ENCODE data around the gene THRB. TPM values are rescaled to one million over a fixed set of nuclear protein-coding genes. Genes with fewer than 3 reads are reported as not detected.

Gene THRB
- polyA plus RNA-seq, 1 of the 3 experiments (the other 2 are of a cell fraction) = 0.02 TPM

DNA sequence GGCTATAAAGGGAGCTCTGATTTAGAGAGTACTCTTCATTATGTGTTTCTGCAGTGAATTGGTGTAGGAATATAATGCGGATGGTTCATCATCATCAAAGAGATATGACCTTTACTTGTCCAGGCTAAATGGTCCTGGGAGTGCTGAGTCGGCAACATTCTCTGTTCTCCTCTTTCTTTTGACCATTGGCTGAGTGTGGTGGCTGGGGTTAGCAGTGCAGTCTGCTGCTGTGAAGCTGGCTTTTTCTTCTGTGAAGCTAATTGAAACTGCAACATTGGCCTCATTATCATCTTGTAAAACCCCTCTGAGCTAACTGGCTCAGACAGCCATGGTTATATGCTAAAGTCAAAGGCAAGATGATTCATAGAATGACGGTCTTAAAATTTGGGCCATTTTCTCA lies 83.8 kb downstream of the THRB start (continued):
- TF ChIP-seq CHD2 (IDR thresholded peaks at IDR 0.05; ENCODE audit: low read length, partially characterized antibody) (no peak), NFIC (IDR thresholded peaks at IDR 0.05; ENCODE audit: borderline replicate concordance) (no peak), TCF12 (IDR thresholded peaks at IDR 0.05) (no peak), TEAD4 (IDR thresholded peaks at IDR 0.05; ENCODE audit: borderline replicate concordance, insufficient read depth) (no peak), GATA2 (CRISPR knock-in tag; IDR thresholded peaks at IDR 0.05) (no peak)

DNA sequence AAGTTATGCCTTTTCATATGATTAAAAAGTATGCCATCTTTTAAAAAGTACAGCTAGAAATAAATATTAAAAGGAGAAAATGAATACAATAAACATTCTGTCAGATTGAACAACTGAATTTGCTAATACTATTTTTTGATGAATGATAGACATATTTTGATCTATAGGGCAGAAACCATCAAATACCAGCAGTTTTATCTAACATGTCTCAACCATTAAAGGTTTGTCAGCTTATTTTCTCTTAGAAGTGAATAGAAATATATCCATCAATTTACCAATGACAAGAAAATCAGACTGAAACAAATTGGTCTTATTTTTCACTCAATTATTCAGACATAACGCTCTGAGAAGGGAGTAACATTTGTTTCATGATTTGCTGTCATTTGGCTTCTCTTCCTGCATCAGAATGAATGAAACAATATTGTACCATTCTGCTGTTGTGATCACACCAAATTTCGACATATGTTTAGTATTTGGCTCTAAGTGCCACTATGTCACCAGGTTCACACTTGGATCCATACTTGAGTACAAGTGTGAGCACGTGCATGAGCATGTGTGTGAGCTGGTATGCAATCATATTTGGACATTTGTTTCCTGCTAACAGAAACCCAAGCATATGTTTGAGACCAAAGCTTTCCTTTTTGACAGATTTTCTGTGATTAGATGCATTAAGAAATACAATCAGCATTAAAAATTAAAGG lies 86.5 kb downstream of the THRB start:
- Histone ChIP-seq H4K20me1 (ENCODE audit: insufficient read depth) (no peaks in the 10 kb centered on the region), H3K4me3 (ENCODE audit: low read depth in 2 of 2, low read length in 1 of 2) (no peak overlapping the region), H2AFZ (ENCODE audit: low read depth) (no peak overlapping the region), H3K9me3 (no peaks in the 10 kb centered on the region), H3K9ac (no peak overlapping the region), H3K9me2 (no peaks in the 10 kb centered on the region), H3K4me1 (ENCODE audit: control insufficient read depth in 1 of 2, insufficient read depth in 2 of 2, low read depth in 1 of 2, low read length in 1 of 2) (no peaks in the 10 kb centered on the region), H3K36me3 (replicated peaks in 1 of 2; ENCODE audit: control insufficient read depth in 1 of 2, insufficient read depth in 2 of 2, low read length in 1 of 2) (no peaks in the 10 kb centered on the region), H3F3A (replicated peaks; ENCODE audit: insufficient read depth) (no peaks in the 10 kb centered on the region), H3K27me3 (ENCODE audit: insufficient read depth) (no peaks in the 10 kb centered on the region), H3K27ac (ENCODE audit: low read depth in 2 of 2, low read length in 1 of 2) (no peak overlapping the region), H3K4me2 (no peak overlapping the region), H3K79me2 (ENCODE audit: insufficient read depth) (no peaks in the 10 kb centered on the region)
- POLR2A ChIA-PET = no interaction called here
- no peak for TF ChIP-seq FOXJ3 (CRISPR knock-in tag; IDR thresholded peaks at IDR 0.05)
- no peak for TF ChIP-seq ELF1 (IDR thresholded peaks at IDR 0.05)
- no peak for TF ChIP-seq GATA2 (CRISPR knock-in tag; IDR thresholded peaks at IDR 0.05)
- no peak for TF ChIP-seq RAD21 (IDR thresholded peaks at IDR 0.05; ENCODE audit: low read length)
- no peak for TF ChIP-seq FOSL2 (IDR thresholded peaks at IDR 0.05; ENCODE audit: borderline replicate concordance, low read depth)
- TF ChIP-seq, protein P1, sequence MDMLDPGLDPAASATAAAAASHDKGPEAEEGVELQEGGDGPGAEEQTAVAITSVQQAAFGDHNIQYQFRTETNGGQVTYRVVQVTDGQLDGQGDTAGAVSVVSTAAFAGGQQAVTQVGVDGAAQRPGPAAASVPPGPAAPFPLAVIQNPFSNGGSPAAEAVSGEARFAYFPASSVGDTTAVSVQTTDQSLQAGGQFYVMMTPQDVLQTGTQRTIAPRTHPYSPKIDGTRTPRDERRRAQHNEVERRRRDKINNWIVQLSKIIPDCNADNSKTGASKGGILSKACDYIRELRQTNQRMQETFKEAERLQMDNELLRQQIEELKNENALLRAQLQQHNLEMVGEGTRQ (IDR thresholded peaks at IDR 0.05; ENCODE audit: borderline replicate concordance, low read depth, low read length) = no peak
- DNase-seq = no peak
- CTCF ChIA-PET = no interaction called here
- 20% methylated on average over 3 of the region's 3 CpGs for WGBS (ENCODE audit: low lambda C conversion rate)

DNA sequence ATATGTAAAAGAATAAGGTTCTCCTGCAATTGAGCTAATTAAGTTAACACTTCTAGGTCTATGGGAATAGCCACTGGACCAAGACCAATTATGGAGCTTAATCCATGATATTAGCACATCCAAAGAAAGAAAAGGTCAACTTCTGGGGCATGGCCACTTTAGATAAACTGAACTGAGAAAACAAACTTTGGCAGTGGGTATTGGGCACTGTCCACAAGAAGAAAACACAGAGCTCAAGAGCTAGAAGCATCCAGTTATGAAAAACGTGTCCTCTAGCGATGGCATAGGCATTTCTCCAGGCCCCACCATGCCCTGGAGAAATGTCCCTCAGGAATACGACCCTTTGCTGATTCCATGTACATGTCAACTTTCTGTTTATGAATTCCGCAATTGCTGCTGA lies 87.8 kb downstream of the THRB start:
- no peaks in the 10 kb centered on the region for H3K36me3 ChIP-seq (replicated peaks in 1 of 2; ENCODE audit: control insufficient read depth in 1 of 2, insufficient read depth in 2 of 2, low read length in 1 of 2)
- no peak overlapping the region for H3K27ac ChIP-seq (ENCODE audit: low read depth in 2 of 2, low read length in 1 of 2)
- H3K27me3 ChIP-seq (ENCODE audit: insufficient read depth) = no peaks in the 10 kb centered on the region
- no peak overlapping the region for H3K4me3 ChIP-seq (ENCODE audit: low read depth in 2 of 2, low read length in 1 of 2)
- no peaks in the 10 kb centered on the region for H4K20me1 ChIP-seq (ENCODE audit: insufficient read depth)
- no peaks in the 10 kb centered on the region for H3K9me2 ChIP-seq
- H3K4me2 ChIP-seq = no peak overlapping the region
- CTCF ChIA-PET = interaction anchor here (0.7 kb wide), 1 partner anchor 11 kb away, joined by 3 read pairs; no protein-coding TSS in a partner anchor
- WGBS (ENCODE audit: low lambda C conversion rate) = 41% methylated on average over 4 of the region's 4 CpGs
- H3K4me1 ChIP-seq (ENCODE audit: control insufficient read depth in 1 of 2, insufficient read depth in 2 of 2, low read depth in 1 of 2, low read length in 1 of 2) = no peaks in the 10 kb centered on the region
- H3K9me3 ChIP-seq = no peaks in the 10 kb centered on the region
- H2AFZ ChIP-seq (ENCODE audit: low read depth) = no peak overlapping the region
- H3K9ac ChIP-seq = no peak overlapping the region
- H3K79me2 ChIP-seq (ENCODE audit: insufficient read depth) = no peaks in the 10 kb centered on the region
- H3F3A ChIP-seq (replicated peaks; ENCODE audit: insufficient read depth) = no peaks in the 10 kb centered on the region
- no peak for DNase-seq
- TF ChIP-seq, protein P2, sequence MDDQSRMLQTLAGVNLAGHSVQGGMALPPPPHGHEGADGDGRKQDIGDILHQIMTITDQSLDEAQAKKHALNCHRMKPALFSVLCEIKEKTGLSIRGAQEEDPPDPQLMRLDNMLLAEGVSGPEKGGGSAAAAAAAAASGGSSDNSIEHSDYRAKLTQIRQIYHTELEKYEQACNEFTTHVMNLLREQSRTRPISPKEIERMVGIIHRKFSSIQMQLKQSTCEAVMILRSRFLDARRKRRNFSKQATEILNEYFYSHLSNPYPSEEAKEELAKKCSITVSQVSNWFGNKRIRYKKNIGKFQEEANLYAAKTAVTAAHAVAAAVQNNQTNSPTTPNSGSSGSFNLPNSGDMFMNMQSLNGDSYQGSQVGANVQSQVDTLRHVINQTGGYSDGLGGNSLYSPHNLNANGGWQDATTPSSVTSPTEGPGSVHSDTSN (IDR thresholded peaks at IDR 0.05) = no peak
- TF ChIP-seq, protein P3, sequence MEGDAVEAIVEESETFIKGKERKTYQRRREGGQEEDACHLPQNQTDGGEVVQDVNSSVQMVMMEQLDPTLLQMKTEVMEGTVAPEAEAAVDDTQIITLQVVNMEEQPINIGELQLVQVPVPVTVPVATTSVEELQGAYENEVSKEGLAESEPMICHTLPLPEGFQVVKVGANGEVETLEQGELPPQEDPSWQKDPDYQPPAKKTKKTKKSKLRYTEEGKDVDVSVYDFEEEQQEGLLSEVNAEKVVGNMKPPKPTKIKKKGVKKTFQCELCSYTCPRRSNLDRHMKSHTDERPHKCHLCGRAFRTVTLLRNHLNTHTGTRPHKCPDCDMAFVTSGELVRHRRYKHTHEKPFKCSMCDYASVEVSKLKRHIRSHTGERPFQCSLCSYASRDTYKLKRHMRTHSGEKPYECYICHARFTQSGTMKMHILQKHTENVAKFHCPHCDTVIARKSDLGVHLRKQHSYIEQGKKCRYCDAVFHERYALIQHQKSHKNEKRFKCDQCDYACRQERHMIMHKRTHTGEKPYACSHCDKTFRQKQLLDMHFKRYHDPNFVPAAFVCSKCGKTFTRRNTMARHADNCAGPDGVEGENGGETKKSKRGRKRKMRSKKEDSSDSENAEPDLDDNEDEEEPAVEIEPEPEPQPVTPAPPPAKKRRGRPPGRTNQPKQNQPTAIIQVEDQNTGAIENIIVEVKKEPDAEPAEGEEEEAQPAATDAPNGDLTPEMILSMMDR (IDR thresholded peaks at IDR 0.05) = no peak
- TF ChIP-seq, protein P4, sequence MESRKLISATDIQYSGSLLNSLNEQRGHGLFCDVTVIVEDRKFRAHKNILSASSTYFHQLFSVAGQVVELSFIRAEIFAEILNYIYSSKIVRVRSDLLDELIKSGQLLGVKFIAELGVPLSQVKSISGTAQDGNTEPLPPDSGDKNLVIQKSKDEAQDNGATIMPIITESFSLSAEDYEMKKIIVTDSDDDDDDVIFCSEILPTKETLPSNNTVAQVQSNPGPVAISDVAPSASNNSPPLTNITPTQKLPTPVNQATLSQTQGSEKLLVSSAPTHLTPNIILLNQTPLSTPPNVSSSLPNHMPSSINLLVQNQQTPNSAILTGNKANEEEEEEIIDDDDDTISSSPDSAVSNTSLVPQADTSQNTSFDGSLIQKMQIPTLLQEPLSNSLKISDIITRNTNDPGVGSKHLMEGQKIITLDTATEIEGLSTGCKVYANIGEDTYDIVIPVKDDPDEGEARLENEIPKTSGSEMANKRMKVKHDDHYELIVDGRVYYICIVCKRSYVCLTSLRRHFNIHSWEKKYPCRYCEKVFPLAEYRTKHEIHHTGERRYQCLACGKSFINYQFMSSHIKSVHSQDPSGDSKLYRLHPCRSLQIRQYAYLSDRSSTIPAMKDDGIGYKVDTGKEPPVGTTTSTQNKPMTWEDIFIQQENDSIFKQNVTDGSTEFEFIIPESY (IDR thresholded peaks at IDR 0.05; ENCODE audit: borderline replicate concordance, low read depth) = no peak
- TF ChIP-seq MXI1 (IDR thresholded peaks at IDR 0.05; ENCODE audit: low read depth, low read length) (no peak), RXRA (IDR thresholded peaks at IDR 0.05; ENCODE audit: borderline replicate concordance, low read depth) (no peak)
- POLR2A ChIA-PET = no interaction called here
